ENCODE measurements around the gene LMNA. TPM values are rescaled to one million over a fixed set of nuclear protein-coding genes. Genes with fewer than 3 reads are reported as not detected.

Gene LMNA
- polyA plus RNA-seq, 3 donors, result 16.5 to 45.5 (median 24.7) TPM

DNA sequence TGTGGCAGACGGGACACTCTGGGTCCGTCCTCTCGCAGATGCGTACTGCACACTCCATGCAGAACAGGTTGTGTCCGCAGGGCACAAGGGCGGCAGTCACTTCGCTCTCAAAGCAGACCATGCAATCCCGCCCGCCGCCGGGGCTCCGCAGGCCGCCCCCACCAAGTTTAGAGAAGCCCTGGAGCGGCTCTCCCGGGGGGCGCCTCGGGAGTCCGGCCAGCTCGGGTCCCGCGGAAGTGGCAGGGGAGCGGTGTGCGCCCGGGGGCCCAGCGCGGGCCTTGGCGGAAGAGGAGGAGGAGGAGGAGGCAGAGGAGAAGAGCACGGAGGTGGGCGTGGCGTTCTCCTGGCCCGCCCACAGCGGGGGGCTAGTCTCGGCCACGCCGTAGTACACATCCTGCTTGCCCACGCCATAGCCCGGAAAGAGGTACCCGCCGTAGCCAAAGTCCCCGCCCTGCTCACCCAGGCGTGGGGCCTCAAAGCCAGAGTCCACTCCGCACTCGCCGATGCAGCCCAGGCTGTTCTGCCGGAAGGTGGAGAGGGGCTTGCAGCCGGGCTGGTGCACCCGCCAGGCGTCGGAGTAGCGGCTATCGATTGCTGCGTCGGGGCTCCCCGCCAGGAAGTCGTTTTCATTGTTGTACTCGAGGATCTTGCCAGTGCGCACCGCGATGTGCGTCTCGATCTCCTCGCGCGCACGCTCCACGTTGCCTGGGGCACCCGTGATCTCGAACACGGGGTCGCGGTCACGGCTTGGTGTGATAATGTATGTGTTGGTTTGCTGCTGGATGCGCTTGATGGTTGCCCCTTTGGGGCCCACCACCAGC lies 37.7 kb upstream of the LMNA start:
- Histone ChIP-seq H3K79me2 (ENCODE audit: insufficient read depth, low read length) (no peaks in the 10 kb centered on the region), H3K4me3 (replicated peaks in 1 of 3; ENCODE audit: low read depth in 2 of 3, low read length in 3 of 3) (peak overlapping the region in 1 of 3 experiments; percentile 63), H3K9ac (ENCODE audit: insufficient read depth, low read length, poor library complexity, severe bottlenecking) (peak overlapping the region; percentile 32), H3K4me1 (ENCODE audit: control insufficient read depth in 1 of 2, insufficient read depth in 2 of 2, low read length in 2 of 2) (peaks cover 12 to 20% of the 10 kb centered on the region in 2 donors), H3K27ac (ENCODE audit: low read depth in 1 of 2, low read length in 2 of 2) (no peak overlapping the region), H3K36me3 (replicated peaks in 1 of 2; ENCODE audit: control insufficient read depth in 1 of 2, insufficient read depth in 2 of 2, low read length in 2 of 2) (no peaks in the 10 kb centered on the region), H2AFZ (ENCODE audit: insufficient read depth, low read depth, low read length, poor library complexity, severe bottlenecking) (peak overlapping the region; percentile 68), H3K4me2 (replicated peaks; ENCODE audit: extremely low read depth, low read length, poor library complexity, severe bottlenecking) (peak overlapping the region; percentile 71), H3K9me3 (replicated peaks in 1 of 2; ENCODE audit: control insufficient read depth in 1 of 2, insufficient read depth in 1 of 2, low read length in 2 of 2) (no peaks in the 10 kb centered on the region), H3K27me3 (ENCODE audit: control insufficient read depth in 2 of 2, insufficient read depth in 2 of 2, low read length in 2 of 2) (peaks cover 24 to 70% of the 10 kb centered on the region in 2 donors), H4K20me1 (ENCODE audit: insufficient read depth, low read length) (no peaks in the 10 kb centered on the region)
- intact Hi-C loops (cut with micrococcal nuclease), result loop anchor here in 1 of 2 donors (10.0 kb wide), 1 partner anchor 238 kb away; no protein-coding TSS in a partner anchor
- TF ChIP-seq CTCF (IDR thresholded peaks at IDR 0.05), result no peak
- H3K4me3 Mint-ChIP-seq, result peak overlapping the region; percentile 43 to 73
- peaks cover 0 to 16% (median 0%) of the 10 kb centered on the region in 7 donors for H3K9me3 Mint-ChIP-seq
- H3K27ac Mint-ChIP-seq, result no peak overlapping the region
- peaks cover 66 to 80% (median 70%) of the 10 kb centered on the region in 3 donors for H3K27me3 Mint-ChIP-seq (ENCODE audit: low read depth in 3 of 3)
- WGBS (ENCODE audit: insufficient coverage), result 62% methylated on average over 53 of the region's 73 CpGs
- H3K4me1 Mint-ChIP-seq, result peaks cover 21% of the 10 kb centered on the region
- peaks cover 0 to 2% of the 10 kb centered on the region in 2 donors for H3K36me3 Mint-ChIP-seq
- DNase-seq, result no peak

GRCh38 chr1:156077430-156077760 lies 37.1 kb upstream of the LMNA start:
- no peaks in the 10 kb centered on the region for H4K20me1 ChIP-seq (ENCODE audit: insufficient read depth, low read length)
- no peaks in the 10 kb centered on the region for H3K9me3 ChIP-seq (replicated peaks in 1 of 2; ENCODE audit: control insufficient read depth in 1 of 2, insufficient read depth in 1 of 2, low read length in 2 of 2)
- 93% methylated on average over 10 of the region's 19 CpGs for WGBS (ENCODE audit: insufficient coverage)
- H3K4me3 Mint-ChIP-seq, result peak overlapping the region; percentile 43 to 73
- no peaks in the 10 kb centered on the region for H3K79me2 ChIP-seq (ENCODE audit: insufficient read depth, low read length)
- peaks cover 18 to 25% of the 10 kb centered on the region in 2 donors for H3K4me1 ChIP-seq (ENCODE audit: control insufficient read depth in 1 of 2, insufficient read depth in 2 of 2, low read length in 2 of 2)
- no peak overlapping the region for H3K9ac ChIP-seq (ENCODE audit: insufficient read depth, low read length, poor library complexity, severe bottlenecking)
- peaks cover 25 to 76% of the 10 kb centered on the region in 2 donors for H3K27me3 ChIP-seq (ENCODE audit: control insufficient read depth in 2 of 2, insufficient read depth in 2 of 2, low read length in 2 of 2)
- H3K27ac Mint-ChIP-seq, result no peak overlapping the region
- peaks cover 66 to 81% (median 73%) of the 10 kb centered on the region in 3 donors for H3K27me3 Mint-ChIP-seq (ENCODE audit: low read depth in 3 of 3)
- peaks cover 0 to 16% (median 0%) of the 10 kb centered on the region in 7 donors for H3K9me3 Mint-ChIP-seq
- no peak overlapping the region for H3K27ac ChIP-seq (ENCODE audit: low read depth in 1 of 2, low read length in 2 of 2)
- H3K4me2 ChIP-seq (replicated peaks; ENCODE audit: extremely low read depth, low read length, poor library complexity, severe bottlenecking), result no peak overlapping the region
- intact Hi-C loops (cut with micrococcal nuclease), result loop anchor here in 1 of 2 donors (10.0 kb wide), 1 partner anchor 237 kb away; no protein-coding TSS in a partner anchor
- peaks cover 22% of the 10 kb centered on the region for H3K4me1 Mint-ChIP-seq
- no peak for TF ChIP-seq CTCF (IDR thresholded peaks at IDR 0.05)
- no peak for DNase-seq
- H3K4me3 ChIP-seq (replicated peaks in 1 of 3; ENCODE audit: low read depth in 2 of 3, low read length in 3 of 3), result no peak overlapping the region
- H3K36me3 ChIP-seq (replicated peaks in 1 of 2; ENCODE audit: control insufficient read depth in 1 of 2, insufficient read depth in 2 of 2, low read length in 2 of 2), result no peaks in the 10 kb centered on the region
- peaks cover 0 to 2% of the 10 kb centered on the region in 2 donors for H3K36me3 Mint-ChIP-seq
- no peak overlapping the region for H2AFZ ChIP-seq (ENCODE audit: insufficient read depth, low read depth, low read length, poor library complexity, severe bottlenecking)

All from CD14-positive monocyte (primary cell).